ENCODE measurements around the gene CBR1. TPM values are rescaled to one million over a fixed set of nuclear protein-coding genes. Genes with fewer than 3 reads are reported as not detected.

Gene CBR1
- total RNA-seq, result 184 and 218 TPM in 2 replicates

DNA sequence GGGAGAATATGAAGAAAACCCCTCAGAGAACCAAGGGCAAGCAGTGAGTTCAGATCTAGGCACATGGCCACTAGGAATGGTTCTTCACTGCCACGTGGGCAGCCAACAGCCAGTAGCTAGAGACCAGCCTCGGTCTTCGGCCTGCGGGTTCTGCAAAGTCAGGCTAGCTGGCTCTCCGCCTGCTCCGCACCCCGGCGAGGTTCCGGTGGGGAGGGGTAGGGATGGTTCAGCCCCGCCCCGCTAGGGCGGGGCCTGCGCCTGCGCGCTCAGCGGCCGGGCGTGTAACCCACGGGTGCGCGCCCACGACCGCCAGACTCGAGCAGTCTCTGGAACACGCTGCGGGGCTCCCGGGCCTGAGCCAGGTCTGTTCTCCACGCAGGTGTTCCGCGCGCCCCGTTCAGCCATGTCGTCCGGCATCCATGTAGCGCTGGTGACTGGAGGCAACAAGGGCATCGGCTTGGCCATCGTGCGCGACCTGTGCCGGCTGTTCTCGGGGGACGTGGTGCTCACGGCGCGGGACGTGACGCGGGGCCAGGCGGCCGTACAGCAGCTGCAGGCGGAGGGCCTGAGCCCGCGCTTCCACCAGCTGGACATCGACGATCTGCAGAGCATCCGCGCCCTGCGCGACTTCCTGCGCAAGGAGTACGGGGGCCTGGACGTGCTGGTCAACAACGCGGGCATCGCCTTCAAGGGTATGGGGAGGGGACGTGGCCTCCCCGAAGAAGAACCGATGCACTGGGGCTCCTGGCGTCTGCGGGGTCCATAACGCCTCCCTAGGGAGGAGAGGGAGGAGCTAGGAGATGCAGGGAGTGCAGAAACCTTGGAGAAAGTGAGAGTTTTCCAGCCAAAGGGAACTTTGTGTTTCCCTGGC lies at the start of gene CBR1:
Gene CBR1 (plus strand): TSS at position 312 of the 871 bp plus-strand sequence. CDS start 92 bp downstream, at position 404.

DNA sequence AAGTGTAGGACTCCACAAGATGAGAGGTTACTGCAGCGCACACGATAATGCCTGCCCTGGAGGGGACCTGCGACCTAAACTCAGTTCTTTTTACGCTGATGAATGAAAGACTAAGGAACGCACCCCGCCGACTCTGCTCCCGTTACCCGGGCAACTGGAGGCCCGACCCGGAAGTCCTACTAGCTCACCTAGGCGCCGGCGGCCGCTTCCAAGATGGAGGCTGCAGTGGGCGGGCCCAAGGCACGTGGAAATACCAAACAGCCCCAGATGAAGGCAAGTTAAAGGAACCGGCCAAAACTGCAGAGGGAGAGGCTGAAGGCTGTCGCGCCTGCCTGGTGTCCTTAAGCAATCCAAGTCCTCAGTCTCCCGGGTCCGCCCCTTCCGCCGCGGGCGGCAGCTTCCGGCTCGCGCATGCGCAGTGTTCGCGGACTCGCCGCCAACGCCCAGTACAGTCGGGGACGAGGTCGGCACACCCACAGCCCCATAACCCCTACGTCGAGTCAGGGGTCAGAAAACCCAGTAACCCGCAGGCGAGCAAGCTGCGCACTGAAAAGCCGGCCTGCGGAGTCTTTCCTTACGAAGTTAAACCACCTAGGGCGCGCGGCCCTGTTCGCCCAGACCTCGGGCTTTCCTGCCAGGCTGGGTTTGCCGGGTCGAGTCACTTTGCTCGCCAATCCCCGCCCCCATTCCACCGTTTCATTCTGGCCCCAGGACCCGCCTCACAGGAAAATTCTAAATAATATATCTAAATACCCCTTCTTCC lies 9.5 kb upstream of the CBR1 start, which contains the start of gene SETD4:
Gene SETD4 (minus strand): TSS at position 368 of the 763 bp plus-strand sequence. CDS start 1,638 bp downstream, outside the sequence.

Other genes with a start within 250 kb of the CBR1 start
- gene SETD4, start 9.5 kb upstream of the CBR1 start, total RNA-seq, result 5.5 and 17.5 TPM in 2 replicates
- gene CBR3, start 65.1 kb downstream of the CBR1 start, total RNA-seq, result 17.7 and 17.9 TPM in 2 replicates
- 12.4 and 12.6 TPM in 2 replicates for gene DOP1B, start 86.8 kb downstream of the CBR1 start, total RNA-seq

All from myometrial cell (primary cell).